A549 (cell line): ENCODE measurements around the gene CSTF2T. TPM values are rescaled to one million over a fixed set of nuclear protein-coding genes. Genes with fewer than 3 reads are reported as not detected.

ENCODE experiments used
- ATAC-seq, 2 experiments: fragments of 200-7000 bp in 1 of 2; fragments of >200 bp in 1 of 2; cut with Nextera tagmentation in 1 of 2; cut with Tn5 transposase in 1 of 2; 3 replicates each; pipeline versions ENCODE4 v1.8.0 to v1.9.1; 2018 to 2020; ENCODE audit warnings: mild to moderate bottlenecking in 1 of 2, moderate library complexity in 1 of 2
- CTCF ChIA-PET: fragments of 300-600 bp; sonication (Branson Sonifier 250); formaldehyde crosslinking; extraction: SDS; loops from one replicate; lab custom pipeline; 2021; ENCODE audit warnings: antibody characterized with exemption, inconsistent platforms; lab: Yijun Ruan, JAX
- POLR2A ChIA-PET: fragments of 350-600 bp; formaldehyde crosslinking; extraction: SDS; loops from one replicate; lab custom pipeline; 2021; ENCODE audit warnings: antibody characterized with exemption, inconsistent platforms; lab: Yijun Ruan, JAX
- DNase-seq, 2 experiments: peaks; one replicate each; pipeline versions ENCODE4 v3.0.0 to v3.0.0-alpha.2; 2011 to 2016; ENCODE audit warnings: low read depth in 1 of 2, low spot score in 1 of 2
- FAIRE-seq: peaks from 2 replicates; lab custom pipeline; 2011; peaks lifted over from hg19 to GRCh38; lab: Jason Lieb, UNC
- H3K27ac ChIP-seq, 2 experiments: fragments of >200 bp; sonication (Bioruptor Twin); formaldehyde crosslinking; 3 replicates each; pipeline ENCODE4 v1.5.1; 2016 to 2017
- H3K4me1 ChIP-seq: fragments of >200 bp; sonication (Bioruptor Twin); formaldehyde crosslinking; 3 replicates; pipeline ENCODE4 v1.6.1; 2016
- H3K4me2 ChIP-seq: fragments of >200 bp; sonication (Bioruptor Twin); formaldehyde crosslinking; 3 replicates; pipeline ENCODE4 v1.6.1; 2016
- H3K4me3 ChIP-seq: fragments of >200 bp; sonication (Bioruptor Twin); formaldehyde crosslinking; 3 replicates; pipeline ENCODE4 v1.5.1; 2016
- H3K9me3 ChIP-seq: fragments of >200 bp; sonication (Bioruptor Twin); formaldehyde crosslinking; 3 replicates; pipeline ENCODE4 v1.6.1; 2016
- BCL3 ChIP-seq: fragments of >200 bp; sonication (Bioruptor Twin); formaldehyde crosslinking; IDR thresholded peaks from 3 replicates; pipeline ENCODE4 v1.6.1; 2016
- BHLHE40 ChIP-seq: IDR thresholded peaks from 2 replicates; pipeline ENCODE4 v1.6.1; 2012; ENCODE audit warnings: low read depth, low read length, inconsistent platforms
- CBX2 ChIP-seq: fragments of 200-600 bp; sonication (generic); IDR thresholded peaks from 2 replicates; pipeline ENCODE4 v1.6.1; 2016; ENCODE audit warnings: low read depth, mild to moderate bottlenecking, borderline replicate concordance
- CBX8 ChIP-seq: fragments of 200-600 bp; sonication (generic); IDR thresholded peaks from 2 replicates; pipeline ENCODE4 v1.6.1; 2016
- EHF ChIP-seq: fragments of 250-450 bp; sonication (Bioruptor Pico); IDR thresholded peaks from 2 replicates; pipeline ENCODE4 v1.5.0; 2020; ENCODE audit warnings: mild to moderate bottlenecking
- EHMT2 ChIP-seq: fragments of 200-600 bp; sonication (generic); IDR thresholded peaks from 2 replicates; pipeline ENCODE4 v1.6.1; 2016; ENCODE audit warnings: antibody characterized with exemption, low read depth, mild to moderate bottlenecking, moderate library complexity
- ELK1 ChIP-seq: fragments of 150-350 bp; IDR thresholded peaks from 2 replicates; pipeline ENCODE4 v1.6.1; 2014; ENCODE audit warnings: low read depth, mild to moderate bottlenecking, low read length
- EP300 ChIP-seq, 2 experiments: fragments of >200 bp; sonication (Bioruptor Twin); formaldehyde crosslinking; IDR thresholded peaks; 2 replicates in 1 of 2; 3 replicates in 1 of 2; pipeline ENCODE4 v1.6.1; 2016 to 2017
- FOSB ChIP-seq: fragments of 250-450 bp; sonication (Bioruptor Pico); IDR thresholded peaks from 2 replicates; pipeline ENCODE4 v1.5.0; 2020; ENCODE audit warnings: mild to moderate bottlenecking, moderate library complexity
- FOXS1 ChIP-seq: fragments of 250-450 bp; sonication (Bioruptor Pico); IDR thresholded peaks from 2 replicates; pipeline ENCODE4 v1.5.0; 2020; ENCODE audit warnings: mild to moderate bottlenecking, moderate library complexity
- GATA3 ChIP-seq: IDR thresholded peaks from 2 replicates; pipeline ENCODE4 v1.6.1; 2012; ENCODE audit warnings: borderline replicate concordance
- HOXA7 ChIP-seq: fragments of 250-450 bp; sonication (Bioruptor Pico); IDR thresholded peaks from 2 replicates; pipeline ENCODE4 v1.5.0; 2020; ENCODE audit warnings: mild to moderate bottlenecking, moderate library complexity
- HOXB13 ChIP-seq: fragments of 250-450 bp; sonication (Bioruptor Pico); IDR thresholded peaks from 2 replicates; pipeline ENCODE4 v1.5.0; 2020; ENCODE audit warnings: low read depth, mild to moderate bottlenecking, moderate library complexity
- JUN ChIP-seq, 2 experiments: fragments of >200 bp; sonication (Bioruptor Twin); formaldehyde crosslinking; IDR thresholded peaks; 2 replicates in 1 of 2; 3 replicates in 1 of 2; pipeline ENCODE4 v1.6.1; 2016 to 2017
- KDM5A ChIP-seq: fragments of 200-600 bp; sonication (generic); IDR thresholded peaks from 2 replicates; pipeline ENCODE4 v1.6.1; 2016; ENCODE audit warnings: antibody characterized with exemption, mild to moderate bottlenecking
- MAFK ChIP-seq: fragments of 450-650 bp; IDR thresholded peaks from 2 replicates; pipeline ENCODE4 v1.6.1; 2014; ENCODE audit not compliant: partially characterized antibody
- MAX ChIP-seq: IDR thresholded peaks from 2 replicates; pipeline ENCODE4 v1.6.1; 2012
- RAD21 ChIP-seq, 2 experiments: fragments of >200 bp in 1 of 2; sonication (Bioruptor Twin) in 1 of 2; formaldehyde crosslinking in 1 of 2; IDR thresholded peaks in 1 of 2; conservative IDR thresholded peaks in 1 of 2; 2 replicates in 1 of 2; 3 replicates in 1 of 2; pipeline ENCODE4 v1.6.1; 2012 to 2018; ENCODE audit warnings: inconsistent platforms in 1 of 2
- RARB ChIP-seq: fragments of 250-450 bp; sonication (Bioruptor Pico); IDR thresholded peaks from 2 replicates; pipeline ENCODE4 v1.8.0; 2021; ENCODE audit warnings: mild to moderate bottlenecking, moderate library complexity
- RNF2 ChIP-seq: fragments of 200-600 bp; sonication (generic); IDR thresholded peaks from 2 replicates; pipeline ENCODE4 v1.6.1; 2016; ENCODE audit warnings: low read depth, mild to moderate bottlenecking, antibody characterized with exemption, moderate library complexity, borderline replicate concordance
- SMC3 ChIP-seq: fragments of >200 bp; sonication (Bioruptor Twin); formaldehyde crosslinking; IDR thresholded peaks from 3 replicates; pipeline ENCODE4 v1.6.1; 2018; ENCODE audit warnings: inconsistent platforms
- SREBF2 ChIP-seq: fragments of 450-650 bp; IDR thresholded peaks from 2 replicates; pipeline ENCODE4 v1.6.1; 2014; ENCODE audit warnings: mild to moderate bottlenecking, moderate library complexity
- TP53 ChIP-seq: fragments of 250-450 bp; sonication (Bioruptor Pico); IDR thresholded peaks from 2 replicates; pipeline ENCODE4 v1.5.0; 2021; ENCODE audit warnings: mild to moderate bottlenecking, moderate library complexity
- ZFP36 ChIP-seq: fragments of 450-650 bp; IDR thresholded peaks from 2 replicates; pipeline ENCODE4 v1.6.1; 2014; ENCODE audit warnings: borderline replicate concordance; ENCODE audit not compliant: partially characterized antibody
- ZNF302 ChIP-seq: fragments of 250-450 bp; sonication (Bioruptor Pico); IDR thresholded peaks from 2 replicates; pipeline ENCODE4 v1.9.0; 2021; ENCODE audit warnings: inconsistent platforms, mild to moderate bottlenecking, moderate library complexity
- WGBS: methylation state at CpG from one replicate; pipeline ENCODE4 v1.1.6; 2017; ENCODE audit errors: missing lambda C conversion rate; 5-methylcytosine and 5-hydroxymethylcytosine counted together
- polyA plus RNA-seq, 4 experiments: library from polyadenylated mRNA; depleted of rRNA in 3 of 4; stranded (reverse); fragments of >200 nt; fragmentation: RNase III in 1 of 4; extraction: RNeasy Plus Mini Kit Qiagen cat#74134 plus additional on column Dnase treatment in 1 of 4; gene quantifications; 2 replicates in 3 of 4; 3 replicates in 1 of 4; pipeline ENCODE4 v1.2.3, GENCODE V29; 2011 to 2017

CSTF2T gene
- polyA plus RNA-seq, 2 of the 4 experiments (the other 2 are of a cell fraction) = 9.4 to 18.2 TPM

GRCh38 chr10:51698473-51699063 lies 827 bp downstream of the CSTF2T start:
- ChIA-PET POLR2A (no interaction called here), CTCF (interaction anchor here (2.0 kb wide), 1 partner anchor 16 kb away, joined by 5 read pairs; no protein-coding TSS in a partner anchor)
- Histone ChIP-seq H3K4me1 (peaks cover 7% of the 10 kb centered on the region; the same call in 2 of the 3 replicates), H3K4me2 (peak overlapping the region; percentile 95), H3K4me3 (peak overlapping the region; percentile 90), H3K27ac (peak overlapping the region; percentile 93 to 95), H3K9me3 (no peaks in the 10 kb centered on the region)
- DNase-seq (no peak), FAIRE-seq (no peak), ATAC-seq (peak in 1 of 2 experiments; percentile 13; a peak in 2 of 6 replicates)
- 59% methylated on average over 3 of the region's 8 CpGs for WGBS
- no peak for TF ChIP-seq GATA3
- TF ChIP-seq MAFK = peak; percentile 78
- no peak for TF ChIP-seq MAX
- no peak for TF ChIP-seq SMC3

GRCh38 chr10:51696251-51696650 lies 3.1 kb downstream of the CSTF2T start:
- H3K4me2 ChIP-seq = no peak overlapping the region
- ATAC-seq = no peak
- no peak for DNase-seq
- H3K9me3 ChIP-seq = no peaks in the 10 kb centered on the region
- ChIA-PET CTCF (no interaction called here), POLR2A (no interaction called here)
- 92% methylated on average over 1 of the region's 1 CpG for WGBS
- no peak for FAIRE-seq
- no peak for TF ChIP-seq ZNF302
- no peak for TF ChIP-seq GATA3
- no peak for TF ChIP-seq TP53
- no peak overlapping the region for H3K4me3 ChIP-seq
- peaks cover 7% of the 10 kb centered on the region; the same call in 2 of the 3 replicates for H3K4me1 ChIP-seq
- H3K27ac ChIP-seq = no peak overlapping the region

GRCh38 chr10:51694086-51694768 lies 5.2 kb downstream of the CSTF2T start:
- FAIRE-seq (no peak), DNase-seq (no peak), ATAC-seq (no peak)
- WGBS = 68% methylated on average over 5 of the region's 5 CpGs
- POLR2A ChIA-PET = no interaction called here
- no peak for TF ChIP-seq EP300 (IDR thresholded peaks at IDR 0.05)
- no peak for TF ChIP-seq CBX2
- no peak for TF ChIP-seq JUN (IDR thresholded peaks at IDR 0.05)
- no peak for TF ChIP-seq HOXB13
- no peak for TF ChIP-seq SREBF2
- TF ChIP-seq FOXS1 (CRISPR knock-in tag) = no peak
- TF ChIP-seq RAD21 (conservative IDR thresholded peaks at IDR 0.05 in 1 of 2, IDR thresholded peaks at IDR 0.05 in 1 of 2) = no peak
- no peak for TF ChIP-seq SMC3
- no peak for TF ChIP-seq BHLHE40
- TF ChIP-seq KDM5A = no peak
- TF ChIP-seq ELK1 = no peak
- no peak for TF ChIP-seq GATA3
- no peak for TF ChIP-seq HOXA7 (CRISPR knock-in tag)
- TF ChIP-seq CBX8 = no peak
- no peak for TF ChIP-seq RARB
- Histone ChIP-seq H3K9me3 (no peaks in the 10 kb centered on the region), H3K27ac (no peak overlapping the region), H3K4me3 (no peak overlapping the region), H3K4me2 (no peak overlapping the region), H3K4me1 (peaks cover 7% of the 10 kb centered on the region; the same call in 2 of the 3 replicates)
- CTCF ChIA-PET = no interaction called here

GRCh38 chr10:51691135-51691534 lies 8.3 kb downstream of the CSTF2T start:
- Histone ChIP-seq H3K4me3 (no peak overlapping the region), H3K4me1 (no peaks in the 10 kb centered on the region), H3K9me3 (no peaks in the 10 kb centered on the region), H3K4me2 (no peak overlapping the region), H3K27ac (no peak overlapping the region)
- POLR2A ChIA-PET = interaction anchor here (0.7 kb wide), 2 partner anchors 62 to 1085 kb away, joined by 4 to 5 read pairs; no protein-coding TSS in a partner anchor
- 50% methylated on average over 4 of the region's 4 CpGs for WGBS
- FAIRE-seq (no peak), ATAC-seq (no peak; a peak in 1 of 6 replicates), DNase-seq (no peak)
- CTCF ChIA-PET = no interaction called here
- TF ChIP-seq EHMT2 = no peak
- TF ChIP-seq FOSB (CRISPR knock-in tag) = no peak
- TF ChIP-seq SMC3 = no peak
- TF ChIP-seq ZFP36 = no peak
- no peak for TF ChIP-seq RNF2
- no peak for TF ChIP-seq EHF (CRISPR knock-in tag)
- no peak for TF ChIP-seq BCL3
- no peak for TF ChIP-seq SREBF2
